SK-N-MC (cell line): Measurements from ENCODE around the gene RNF121.

Experiments used
- DNase-seq: peaks from one replicate; pipeline ENCODE4 v3.0.0-alpha.2; 2011; ENCODE audit warnings: low read depth, low spot score
- H3K27ac ChIP-seq: fragments of 200-600 bp; sonication (generic); 2 replicates; pipeline ENCODE4 v1.5.1; 2016; ENCODE audit warnings: mixed run types
- H3K36me3 ChIP-seq: fragments of 200-600 bp; sonication (generic); 2 replicates; pipeline ENCODE4 v1.6.1; 2017; ENCODE audit warnings: antibody characterized with exemption, low read length, mixed read lengths; ENCODE audit not compliant: insufficient read depth
- H3K4me3 ChIP-seq: fragments of 200-600 bp; sonication (generic); 2 replicates; pipeline ENCODE4 v1.5.1; 2016
- H3K9ac ChIP-seq: fragments of 200-600 bp; sonication (generic); 2 replicates; pipeline ENCODE4 v1.8.0; 2017; ENCODE audit warnings: mixed run types, mixed read lengths; ENCODE audit not compliant: insufficient read length
- H3K9me3 ChIP-seq: fragments of 200-600 bp; sonication (generic); 2 replicates; pipeline ENCODE4 v1.6.1; 2017; ENCODE audit warnings: low read depth, mild to moderate bottlenecking, antibody characterized with exemption, low read length, moderate library complexity, mixed read lengths
- EZH2 ChIP-seq: fragments of 200-600 bp; sonication (generic); IDR thresholded peaks from one replicate; pipeline ENCODE4 v1.6.1; 2017; ENCODE audit warnings: antibody characterized with exemption
- FOXP2 ChIP-seq: optimal IDR thresholded peaks from 2 replicates; pipeline ENCODE3; 2011; ENCODE audit warnings: mild to moderate bottlenecking, moderate library complexity; ENCODE audit not compliant: insufficient read depth; ENCODE audit errors: extremely low read length, control extremely low read depth
- POLR2AphosphoS5 ChIP-seq: IDR thresholded peaks from 2 replicates; pipeline ENCODE4 v1.6.1; 2012; ENCODE audit warnings: mild to moderate bottlenecking, low read depth, low read length, borderline replicate concordance

Gene RNF121

DNA sequence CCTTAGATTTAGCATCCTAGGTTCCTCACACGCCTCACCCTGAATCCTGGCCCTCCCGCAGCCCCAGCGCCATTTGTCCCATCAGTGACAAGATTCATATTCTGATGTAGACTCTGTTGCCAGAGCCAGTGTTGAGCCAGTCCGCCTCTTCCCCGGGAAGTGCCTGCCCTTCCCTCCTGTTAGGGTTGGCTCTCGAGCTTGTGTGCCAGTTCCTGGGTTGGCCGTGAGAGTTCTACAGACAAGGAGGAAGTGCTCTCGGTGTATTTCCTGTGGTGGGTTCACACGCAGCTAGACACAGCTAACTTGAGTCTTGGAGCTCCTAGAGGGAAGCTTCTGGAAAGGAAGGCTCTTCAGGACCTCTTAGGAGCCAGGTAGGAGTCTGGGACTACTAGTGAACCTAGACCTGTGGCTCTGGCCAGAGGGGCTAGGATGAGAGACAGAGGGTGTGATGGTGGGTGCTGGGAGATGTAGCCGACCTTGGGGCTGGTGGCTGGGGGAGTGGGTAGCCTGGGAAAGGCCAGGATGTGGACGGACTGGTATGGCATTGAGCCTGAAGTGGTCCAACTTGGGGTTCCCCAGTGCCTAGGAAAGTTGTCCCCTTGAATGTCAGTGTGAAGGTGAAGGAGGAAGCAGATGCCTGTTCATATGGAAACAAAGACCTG, 69.9 kb downstream of the RNF121 start, which contains the start of gene IL18BP:
Gene IL18BP, plus strand, starts transcription at position 261 of the 662 bp plus-strand sequence. CDS start 1,076 bp downstream, outside the sequence.
- Histone ChIP-seq H3K36me3 (peaks cover 16% of the 10 kb centered on the region; the same call in 1 of the 2 replicates), H3K4me3 (no peak within 1 kb of the TSS), H3K27ac (no peak within 1 kb of the TSS)

DNA sequence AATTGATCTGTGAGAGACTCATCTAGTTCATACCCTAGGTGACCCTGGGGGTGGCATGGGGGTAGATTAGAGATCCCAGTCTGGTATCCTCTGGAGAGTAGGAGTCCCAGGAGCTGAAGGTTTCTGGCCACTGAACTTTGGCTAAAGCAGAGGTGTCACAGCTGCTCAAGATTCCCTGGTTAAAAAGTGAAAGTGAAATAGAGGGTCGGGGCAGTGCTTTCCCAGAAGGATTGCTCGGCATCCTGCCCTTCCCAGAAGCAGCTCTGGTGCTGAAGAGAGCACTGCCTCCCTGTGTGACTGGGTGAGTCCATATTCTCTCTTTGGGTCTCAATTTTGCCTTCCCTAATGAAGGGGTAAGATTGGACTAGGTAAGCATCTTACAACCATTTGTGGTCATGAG, 70.5 kb downstream of the RNF121 start:
- TF ChIP-seq POLR2AphosphoS5 (no peak), FOXP2 (no peak), EZH2 (no peak)
- no peak overlapping the region for H3K9ac ChIP-seq
- H3K27ac ChIP-seq: no peak overlapping the region
- peaks cover 22% of the 10 kb centered on the region for H3K36me3 ChIP-seq
- no peaks in the 10 kb centered on the region for H3K9me3 ChIP-seq
- H3K4me3 ChIP-seq: no peak overlapping the region
- DNase-seq: no peak

More for the DNA sequence above, 69.9 kb downstream of the RNF121 start, which contains the start of gene IL18BP:
- Histone ChIP-seq H3K9me3 (no peaks in the 10 kb centered on the region), H3K9ac (no peak within 1 kb of the TSS)
- DNase-seq: no peak
- TF ChIP-seq POLR2AphosphoS5: no peak
- TF ChIP-seq FOXP2: no peak
- TF ChIP-seq EZH2: no peak

DNA sequence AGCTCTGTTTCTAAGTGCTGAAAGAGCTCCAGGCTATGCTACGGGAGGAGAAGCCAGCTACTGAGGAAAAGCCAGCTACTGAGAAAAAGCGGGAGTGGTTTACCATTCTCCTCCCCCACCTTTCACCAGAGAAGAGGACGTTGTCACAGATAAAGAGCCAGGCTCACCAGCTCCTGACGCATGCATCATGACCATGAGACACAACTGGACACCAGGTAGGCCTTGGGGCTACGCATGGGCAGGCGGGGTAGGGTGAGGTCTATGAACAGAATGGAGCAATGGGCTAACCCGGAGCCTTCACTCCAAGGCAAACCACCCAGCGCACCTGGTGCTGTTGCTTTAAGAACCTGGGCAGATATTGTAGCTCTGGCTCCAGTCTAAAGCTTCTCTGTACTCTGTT, 71.0 kb downstream of the RNF121 start:
- H3K4me3 ChIP-seq: no peak overlapping the region
- H3K36me3 ChIP-seq: peaks cover 26% of the 10 kb centered on the region
- H3K9me3 ChIP-seq: no peaks in the 10 kb centered on the region
- no peak overlapping the region for H3K9ac ChIP-seq
- H3K27ac ChIP-seq: no peak overlapping the region
- no peak for DNase-seq
- no peak for TF ChIP-seq FOXP2

DNA sequence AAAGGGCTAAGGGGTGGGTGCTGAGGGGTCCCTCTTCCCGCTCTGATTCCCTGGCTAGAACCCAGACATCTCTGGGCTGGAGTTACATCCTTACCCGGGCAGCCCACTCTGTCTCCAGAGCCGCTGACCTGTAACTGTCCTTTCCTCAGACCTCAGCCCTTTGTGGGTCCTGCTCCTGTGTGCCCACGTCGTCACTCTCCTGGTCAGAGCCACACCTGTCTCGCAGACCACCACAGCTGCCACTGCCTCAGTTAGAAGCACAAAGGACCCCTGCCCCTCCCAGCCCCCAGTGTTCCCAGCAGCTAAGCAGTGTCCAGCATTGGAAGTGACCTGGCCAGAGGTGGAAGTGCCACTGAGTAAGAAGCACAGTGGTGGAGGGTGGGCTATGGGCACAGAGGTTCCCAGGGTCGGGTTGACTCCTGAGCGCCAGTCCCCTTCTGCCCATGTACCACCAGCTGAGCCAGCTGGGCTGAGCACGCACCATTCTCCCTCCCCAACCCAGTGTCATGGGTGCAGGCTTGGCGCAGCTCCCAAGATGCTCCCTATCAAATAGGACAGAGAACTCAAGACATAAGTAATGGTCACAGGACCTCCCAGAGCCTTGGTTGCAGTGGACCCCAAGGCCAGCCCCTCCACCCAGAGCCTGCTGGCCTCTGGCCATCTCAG, 71.5 kb downstream of the RNF121 start:
- H3K27ac ChIP-seq: no peak overlapping the region
- TF ChIP-seq EZH2 (no peak), FOXP2 (no peak), POLR2AphosphoS5 (no peak)
- no peak overlapping the region for H3K4me3 ChIP-seq
- DNase-seq: no peak
- no peaks in the 10 kb centered on the region for H3K9me3 ChIP-seq
- H3K36me3 ChIP-seq: peaks cover 31% of the 10 kb centered on the region
- H3K9ac ChIP-seq: no peak overlapping the region

DNA sequence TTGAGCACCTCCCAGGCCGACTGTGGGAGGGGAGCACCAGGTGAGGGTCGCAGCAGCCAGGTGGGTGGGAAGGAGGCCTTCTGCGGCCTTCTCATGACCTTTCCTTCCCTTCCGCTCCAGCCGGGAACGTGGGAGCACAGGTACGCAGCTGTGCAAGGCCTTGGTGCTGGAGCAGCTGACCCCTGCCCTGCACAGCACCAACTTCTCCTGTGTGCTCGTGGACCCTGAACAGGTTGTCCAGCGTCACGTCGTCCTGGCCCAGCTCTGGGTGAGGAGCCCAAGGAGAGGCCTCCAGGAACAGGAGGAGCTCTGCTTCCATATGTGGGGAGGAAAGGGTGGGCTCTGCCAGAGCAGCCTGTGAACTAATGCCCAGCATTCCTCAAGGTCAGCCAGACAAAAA, 72.4 kb downstream of the RNF121 start:
- Histone ChIP-seq H3K27ac (no peak overlapping the region), H3K9me3 (no peaks in the 10 kb centered on the region), H3K4me3 (no peak overlapping the region), H3K9ac (no peak overlapping the region), H3K36me3 (peaks cover 41% of the 10 kb centered on the region)
- TF ChIP-seq EZH2 (no peak), FOXP2 (no peak), POLR2AphosphoS5 (no peak)
- DNase-seq: no peak

DNA sequence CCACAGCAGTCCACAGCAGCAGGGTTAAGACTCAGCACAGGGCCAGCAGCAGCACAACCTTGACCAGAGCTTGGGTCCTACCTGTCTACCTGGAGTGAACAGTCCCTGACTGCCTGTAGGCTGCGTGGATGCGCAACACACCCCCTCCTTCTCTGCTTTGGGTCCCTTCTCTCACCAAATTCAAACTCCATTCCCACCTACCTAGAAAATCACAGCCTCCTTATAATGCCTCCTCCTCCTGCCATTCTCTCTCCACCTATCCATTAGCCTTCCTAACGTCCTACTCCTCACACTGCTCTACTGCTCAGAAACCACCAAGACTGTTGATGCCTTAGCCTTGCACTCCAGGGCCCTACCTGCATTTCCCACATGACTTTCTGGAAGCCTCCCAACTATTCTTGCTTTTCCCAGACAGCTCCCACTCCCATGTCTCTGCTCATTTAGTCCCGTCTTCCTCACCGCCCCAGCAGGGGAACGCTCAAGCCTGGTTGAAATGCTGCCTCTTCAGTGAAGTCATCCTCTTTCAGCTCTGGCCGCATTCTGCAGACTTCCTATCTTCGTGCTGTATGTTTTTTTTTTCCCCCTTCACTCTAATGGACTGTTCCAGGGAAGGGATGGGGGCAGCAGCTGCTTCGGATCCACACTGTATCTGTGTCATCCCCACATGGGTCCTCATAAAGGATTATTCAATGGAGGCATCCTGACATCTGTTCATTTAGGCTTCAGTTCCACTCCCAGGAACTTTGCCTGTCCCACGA, 73.2 kb downstream of the RNF121 start:
- Histone ChIP-seq H3K27ac (peak overlapping the region; percentile 67; the same call in 1 of the 2 replicates), H3K9ac (no peak overlapping the region), H3K4me3 (no peak overlapping the region), H3K36me3 (peaks cover 48% of the 10 kb centered on the region), H3K9me3 (no peaks in the 10 kb centered on the region)
- TF ChIP-seq EZH2 (no peak), POLR2AphosphoS5 (no peak; the same call in 1 of the 2 replicates), FOXP2 (no peak)
- DNase-seq: no peak

DNA sequence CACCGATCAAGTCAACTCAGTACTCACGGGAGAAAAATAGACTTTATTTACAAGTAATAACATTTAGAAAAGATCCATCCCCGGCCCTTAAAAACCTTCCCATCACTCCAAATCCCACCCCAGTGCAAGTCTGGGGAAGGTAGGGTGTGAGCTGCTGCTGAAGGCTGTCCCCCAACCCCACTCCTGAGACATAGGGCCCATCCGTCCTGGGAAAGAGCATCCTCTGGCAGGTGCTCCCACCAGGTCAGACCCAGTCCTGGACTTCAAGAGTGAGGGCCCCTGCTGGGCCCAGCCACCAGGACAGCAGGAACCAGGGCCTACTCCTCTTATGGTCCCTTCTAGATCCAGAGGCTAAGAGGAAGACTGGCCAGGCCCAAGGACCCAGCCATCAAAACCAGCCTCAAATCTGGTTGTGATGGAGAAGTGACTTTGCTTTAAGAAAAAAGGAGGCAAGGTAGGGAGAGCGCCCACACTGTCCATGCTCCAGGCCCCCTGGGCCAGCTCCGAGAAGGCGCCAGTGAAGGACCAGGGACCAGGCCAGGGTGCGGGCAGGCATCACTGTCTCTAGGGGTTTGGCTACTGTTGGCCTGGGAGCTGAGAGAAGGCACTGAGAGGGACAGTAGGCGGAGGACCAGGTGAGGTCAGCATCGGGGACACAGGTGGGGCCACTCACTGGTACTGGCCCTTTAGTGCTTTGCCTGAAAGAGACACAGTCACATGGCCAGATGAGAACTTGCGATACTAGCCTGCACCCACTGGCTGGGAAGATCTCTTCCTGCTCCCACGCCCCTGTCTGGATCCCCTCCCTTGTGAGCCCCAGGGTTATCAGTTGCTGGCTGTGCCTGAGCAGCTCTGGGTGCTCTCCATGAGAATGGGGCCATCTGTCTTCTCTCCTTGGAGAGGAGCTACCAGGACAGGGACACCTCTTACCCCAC, 74.3 kb downstream of the RNF121 start:
- TF ChIP-seq POLR2AphosphoS5 (no peak; the same call in 1 of the 2 replicates), EZH2 (no peak), FOXP2 (no peak)
- Histone ChIP-seq H3K27ac (no peak overlapping the region), H3K4me3 (no peak overlapping the region), H3K9me3 (no peaks in the 10 kb centered on the region), H3K36me3 (peaks cover 59% of the 10 kb centered on the region), H3K9ac (no peak overlapping the region)
- DNase-seq: no peak
